Measurements from ENCODE around the gene SKA2. TPM values are rescaled to one million over a fixed set of nuclear protein-coding genes. Genes with fewer than 3 reads are reported as not detected.

Gene SKA2
- total and polyA plus RNA-seq, 9 of the 15 experiments (the other 6 are each of a cell fraction or from before 2014, with no cell fraction given) = 58.1 to 183 (median 133) TPM

- TF ChIP-seq EZH2 (IDR thresholded peaks at IDR 0.05; ENCODE audit: borderline replicate concordance, low read depth, low read length) (no peak), ZBTB11 (CRISPR knock-in tag; IDR thresholded peaks at IDR 0.05) (peak in 1 of 3 experiments; percentile 97; a peak in 2 of 6 replicates), JUND (IDR thresholded peaks at IDR 0.05; ENCODE audit: borderline replicate concordance, low read depth, low read length) (no peak), JUND (tag; IDR thresholded peaks at IDR 0.05; ENCODE audit: borderline replicate concordance, low read depth, low read length) (0 out of 3 replicates have a peak, but pooled peaks have one; percentile 15), RERE (CRISPR knock-in tag; IDR thresholded peaks at IDR 0.05; ENCODE audit: borderline replicate concordance) (no peak), KDM1A (IDR thresholded peaks at IDR 0.05) (peak in 1 of 2 experiments; percentile 24; a peak in 1 of 4 replicates), ZNF695 (CRISPR knock-in tag; IDR thresholded peaks at IDR 0.05) (no peak), RB1 (IDR thresholded peaks at IDR 0.05; ENCODE audit: low read depth) (no peak), HDAC1 (IDR thresholded peaks at IDR 0.05) (no peak), SNRNP70 (optimal IDR thresholded peaks at IDR 0.05; ENCODE audit: low read depth, low read length) (no peak), MAFG (tag; conservative IDR thresholded peaks at IDR 0.05) (peak; percentile 21; the same call in 1 of the 2 replicates), MTA3 (IDR thresholded peaks at IDR 0.05; ENCODE audit: borderline replicate concordance) (0 out of 2 replicates have a peak, but pooled peaks have one; percentile 45), EWSR1 (IDR thresholded peaks at IDR 0.05; ENCODE audit: borderline replicate concordance, low read depth, partially characterized antibody) (peak; percentile 80), ZBED1 (IDR thresholded peaks at IDR 0.05) (no peak), MEF2D (tag; conservative IDR thresholded peaks at IDR 0.05; ENCODE audit: low read depth) (0 out of 2 replicates have a peak, but pooled peaks have one; percentile 35), USF1 (CRISPR knock-in tag; IDR thresholded peaks at IDR 0.05) (no peak), ZNF133 (CRISPR knock-in tag; IDR thresholded peaks at IDR 0.05) (no peak), NFIC (IDR thresholded peaks at IDR 0.05) (peak; percentile 33; the same call in 1 of the 2 replicates), SMARCC2 (IDR thresholded peaks at IDR 0.05; ENCODE audit: low read depth) (0 out of 2 replicates have a peak, but pooled peaks have one; percentile 18)
Measured at GRCh38 chr17:59105852-59106462, 49.0 kb downstream of the SKA2 start (continued).

All from K562 (cell line).